Activated CD4-positive, CD25-positive, alpha-beta regulatory T cell treated with anti-CD3 and anti-CD28 coated beads, Interleukin-2, amount 50 U/mL, for 24 hours (primary cell): Measurements from ENCODE around the gene SCYL2.
"Not testable (repeated sequence)": the region's sequence is repeated elsewhere in the genome, so short reads cannot be mapped to it uniquely, and the experiment has no call there.

Source experiments
- ATAC-seq, 2 donors: fragments of 150-1000 bp; cut with Tn5 transposase; one replicate each; pipeline ENCODE4 v1.10.0; 2021; ENCODE audit warnings: mild to moderate bottlenecking in 1 of 2, moderate library complexity in 1 of 2

SCYL2 gene

DNA sequence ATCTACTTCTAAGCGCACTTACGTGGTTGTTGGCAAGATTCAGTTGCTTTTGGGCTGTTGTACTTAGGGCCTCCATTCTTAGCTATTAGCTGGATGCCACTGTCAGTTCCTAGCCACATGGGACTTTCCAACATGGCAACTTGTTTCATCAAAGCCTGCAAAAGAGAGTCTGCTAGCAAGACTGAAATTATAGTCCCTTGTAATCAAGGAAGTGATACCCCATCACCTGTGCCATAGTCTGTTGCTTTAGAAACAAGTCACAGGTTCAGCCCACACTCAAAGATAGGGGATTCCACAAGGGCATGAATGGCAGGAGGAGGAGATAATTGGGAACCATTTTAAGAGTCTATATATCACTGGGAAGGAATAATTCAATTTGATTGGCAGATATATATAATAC lies 62.8 kb downstream of the SCYL2 start:
- peak in 1 of 2 donors; percentile 56 for ATAC-seq

DNA sequence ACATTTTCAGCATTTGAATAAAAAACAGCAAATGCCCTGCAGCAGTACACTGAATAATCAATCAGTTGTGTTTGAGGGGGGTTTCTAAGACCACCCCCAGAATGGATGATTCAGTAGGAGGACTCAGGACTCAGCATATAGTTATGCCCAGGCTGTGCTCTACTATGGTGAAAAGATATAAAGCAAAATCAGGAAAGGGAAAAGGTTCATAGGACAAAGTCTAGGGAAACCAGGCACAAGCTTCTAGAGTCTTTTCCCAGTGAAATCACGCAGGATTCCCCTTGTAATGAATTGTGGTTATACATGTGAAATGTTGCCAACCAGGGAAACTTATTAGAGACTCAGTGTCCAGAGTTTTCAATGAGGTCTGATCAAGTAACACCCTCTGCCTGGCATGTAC lies 64.9 kb downstream of the SCYL2 start:
- ATAC-seq, result no peak

DNA sequence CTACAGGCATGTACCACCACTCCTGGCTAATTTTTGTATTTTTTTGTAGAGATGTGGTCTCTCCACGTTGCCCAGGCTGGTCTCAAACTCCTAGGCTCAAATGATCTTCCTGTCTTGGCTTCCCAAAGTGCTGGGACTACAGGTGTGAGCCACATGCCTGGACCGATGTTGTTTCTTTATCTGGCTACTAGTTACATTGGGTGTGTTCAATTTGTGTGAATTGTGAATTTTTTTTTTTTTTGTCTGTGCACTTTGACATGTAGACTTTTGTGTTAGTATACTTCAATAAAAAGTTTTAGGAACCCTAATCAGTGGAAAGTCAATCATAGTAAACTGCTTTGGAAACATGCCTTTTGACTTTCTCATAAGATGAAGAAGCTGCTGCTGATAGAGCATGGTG lies 65.9 kb downstream of the SCYL2 start:
- no peak for ATAC-seq

DNA sequence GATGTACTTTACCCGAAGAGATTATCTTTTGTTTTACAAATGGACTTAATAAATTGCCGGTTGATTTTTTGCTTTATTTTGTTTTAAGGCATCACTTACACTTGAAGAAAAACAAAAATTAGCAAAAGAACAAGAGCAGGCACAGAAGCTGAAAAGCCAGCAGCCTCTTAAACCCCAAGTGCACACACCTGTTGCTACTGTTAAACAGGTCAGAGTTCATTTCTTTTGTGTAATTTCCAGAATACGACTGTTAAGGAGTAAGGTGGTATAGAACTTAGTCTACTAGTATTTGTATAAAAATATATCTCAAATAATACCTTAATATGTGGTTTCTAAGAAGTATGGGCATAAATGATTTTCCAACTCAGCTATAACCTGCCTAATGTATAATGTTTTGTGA lies 70.3 kb downstream of the SCYL2 start:
- no peak for ATAC-seq

DNA sequence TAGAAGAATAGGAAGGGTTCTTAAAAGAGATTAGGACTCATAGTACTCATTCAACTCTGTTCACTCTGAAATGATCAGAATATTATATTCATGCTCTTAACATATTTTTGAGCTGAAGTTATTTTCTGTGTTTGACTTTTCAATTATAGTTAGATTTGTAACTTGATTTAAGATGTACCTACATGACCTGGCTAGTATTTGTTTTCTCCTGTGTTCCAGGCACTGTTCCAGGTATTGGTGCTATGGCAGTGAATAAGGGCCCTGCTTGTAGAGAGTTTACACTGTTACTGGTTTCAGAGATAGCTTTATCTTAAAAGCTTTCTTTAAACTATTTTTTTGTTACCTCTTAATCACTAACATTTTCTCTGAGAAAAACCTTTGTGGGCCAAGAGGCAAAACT lies 70.8 kb downstream of the SCYL2 start:
- no peak for ATAC-seq

DNA sequence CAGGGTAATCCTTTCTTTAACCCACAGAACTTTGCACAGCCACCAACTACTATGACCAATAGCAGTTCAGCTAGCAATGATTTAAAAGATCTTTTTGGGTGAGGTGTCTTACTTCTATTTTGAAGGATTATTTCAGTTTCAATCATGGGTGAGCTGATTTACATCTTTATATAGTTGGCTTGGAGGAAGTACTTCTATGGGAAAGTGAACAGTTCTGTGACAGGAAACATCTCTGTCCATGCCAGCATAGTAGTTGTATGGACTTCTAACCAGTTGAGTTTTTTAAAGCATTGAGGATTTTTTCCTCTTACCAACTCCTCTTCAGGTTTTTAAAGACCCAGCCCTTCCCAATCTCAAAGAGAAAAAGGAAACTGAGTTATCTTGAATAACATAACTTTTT lies 72.1 kb downstream of the SCYL2 start:
- ATAC-seq, result no peak

DNA sequence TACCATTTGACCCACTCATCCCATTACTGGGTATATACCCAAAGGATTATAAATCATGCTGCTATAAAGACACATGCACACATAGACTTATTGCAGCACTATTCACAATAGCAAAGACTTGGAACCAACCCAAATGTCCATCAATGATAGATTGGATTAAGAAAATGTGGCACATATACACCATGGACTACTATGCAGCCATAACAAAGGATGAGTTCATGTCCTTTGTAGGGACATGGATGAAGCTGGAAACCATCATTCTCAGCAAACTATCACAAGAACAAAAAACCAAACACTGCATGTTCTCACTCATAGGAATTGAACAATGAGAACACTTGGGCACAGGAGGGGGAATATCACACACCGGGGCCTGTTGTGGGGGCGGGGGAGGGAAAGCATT lies 75.9 kb downstream of the SCYL2 start:
- not testable (repeated sequence) for ATAC-seq

DNA sequence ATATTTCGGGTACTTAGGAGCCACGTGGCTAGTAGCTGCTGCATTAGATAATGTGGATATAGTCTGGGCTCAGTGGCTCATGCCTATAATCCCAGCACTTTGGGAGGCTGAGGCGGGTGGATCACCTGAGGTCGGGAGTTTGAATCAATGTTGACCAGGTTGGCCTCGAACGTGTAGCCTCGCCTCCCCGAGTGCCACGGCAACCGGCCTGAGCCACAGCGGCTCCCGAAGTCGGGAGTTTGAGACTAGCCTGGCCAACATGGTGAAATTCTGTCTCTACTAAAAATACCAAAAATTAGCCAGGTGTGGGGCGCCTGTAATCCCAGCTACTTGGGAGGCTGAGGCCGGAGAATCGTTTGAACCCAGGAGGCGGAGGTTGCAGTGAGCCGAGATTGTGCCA lies 77.4 kb downstream of the SCYL2 start:
- not testable (repeated sequence) for ATAC-seq

DNA sequence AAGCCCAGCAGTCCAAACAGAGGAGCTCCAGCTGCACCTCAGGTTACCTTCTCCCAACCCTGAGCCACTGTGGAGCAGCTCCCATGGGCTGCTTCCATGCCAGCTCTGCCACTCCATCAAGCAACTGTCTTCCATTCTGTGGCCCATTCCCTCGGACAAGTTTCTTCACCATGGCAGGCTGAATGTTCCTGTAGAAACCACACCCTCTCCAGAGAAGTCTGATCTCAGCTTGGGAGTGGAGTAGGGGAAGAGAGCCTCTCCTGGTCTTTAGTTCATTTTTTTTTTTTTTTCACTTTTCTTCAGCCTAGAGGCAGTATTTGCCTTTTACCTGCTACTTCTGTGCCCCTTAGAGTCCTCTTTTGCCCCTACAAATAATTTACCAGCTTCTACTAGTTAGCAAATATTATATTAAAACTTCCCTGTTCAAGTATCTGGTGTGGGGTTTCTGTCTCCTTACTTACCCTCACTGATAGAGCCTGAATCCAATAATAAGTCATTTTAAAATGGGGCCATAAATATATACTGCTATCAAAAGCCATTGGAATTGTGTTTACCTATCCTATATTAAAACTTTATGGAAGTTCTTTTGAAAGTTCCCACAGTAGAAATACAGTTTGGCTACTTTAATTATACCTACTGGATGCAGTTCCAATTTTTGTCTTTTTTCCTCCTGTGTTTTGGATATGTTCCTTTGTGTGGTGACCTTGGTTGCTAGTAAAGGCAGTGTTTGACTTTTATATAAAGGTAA lies 78.2 kb downstream of the SCYL2 start:
- ATAC-seq, result no peak

DNA sequence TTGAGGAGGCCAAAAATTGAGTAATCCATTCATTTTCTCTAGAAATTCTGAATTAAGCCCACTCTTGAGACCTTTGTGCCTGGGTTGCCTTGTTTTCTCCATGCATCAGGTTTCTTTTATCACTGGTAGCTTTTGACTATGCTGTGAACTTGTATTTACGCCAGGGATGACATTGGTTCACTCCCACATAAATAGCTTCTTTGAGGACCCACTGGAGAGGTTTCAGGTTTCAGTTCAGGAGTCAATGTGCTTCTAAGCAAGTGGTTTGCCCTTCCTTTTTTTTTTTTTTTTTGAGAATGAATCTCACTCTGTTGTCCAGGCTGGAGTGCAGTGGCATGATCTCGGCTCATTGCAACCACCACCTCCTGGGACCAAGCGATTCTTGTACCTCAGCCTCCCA lies 79.7 kb downstream of the SCYL2 start:
- no peak for ATAC-seq

DNA sequence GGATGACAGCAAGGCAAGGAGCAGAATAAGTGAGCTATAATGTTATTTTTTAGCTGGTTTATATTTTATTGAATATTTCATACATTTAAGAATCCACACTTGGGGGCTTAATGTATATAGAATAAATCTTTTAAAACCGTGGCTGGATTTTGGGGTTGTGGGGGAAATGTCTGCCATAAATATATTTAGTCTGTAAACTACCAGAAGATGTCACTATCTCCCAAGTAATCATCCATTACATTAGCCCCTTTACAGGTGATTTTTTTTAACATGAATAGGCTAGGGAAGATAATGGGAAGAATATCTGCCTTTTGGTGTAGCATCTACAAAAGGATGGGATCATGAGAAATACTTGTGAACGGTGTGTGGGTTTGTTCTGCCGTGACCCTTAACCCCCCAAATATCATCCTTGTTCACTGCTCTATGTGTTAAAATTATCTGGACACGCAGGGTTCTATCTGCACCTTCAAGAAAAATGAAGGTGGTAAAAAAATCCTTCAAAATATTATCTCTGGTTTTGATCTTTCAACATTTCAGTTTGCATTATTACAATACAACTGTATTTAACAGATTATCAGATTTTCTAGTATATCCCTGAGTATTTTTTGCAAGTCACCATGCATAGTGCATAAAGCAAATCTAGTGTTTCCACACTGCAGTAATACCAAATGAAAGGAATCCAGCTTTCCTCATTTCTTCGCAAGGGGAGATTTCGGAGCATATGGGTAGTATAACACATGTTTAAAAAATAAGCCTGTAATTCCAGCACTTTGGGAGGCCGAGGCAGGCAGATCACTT lies 81.9 kb downstream of the SCYL2 start:
- ATAC-seq, result no peak

DNA sequence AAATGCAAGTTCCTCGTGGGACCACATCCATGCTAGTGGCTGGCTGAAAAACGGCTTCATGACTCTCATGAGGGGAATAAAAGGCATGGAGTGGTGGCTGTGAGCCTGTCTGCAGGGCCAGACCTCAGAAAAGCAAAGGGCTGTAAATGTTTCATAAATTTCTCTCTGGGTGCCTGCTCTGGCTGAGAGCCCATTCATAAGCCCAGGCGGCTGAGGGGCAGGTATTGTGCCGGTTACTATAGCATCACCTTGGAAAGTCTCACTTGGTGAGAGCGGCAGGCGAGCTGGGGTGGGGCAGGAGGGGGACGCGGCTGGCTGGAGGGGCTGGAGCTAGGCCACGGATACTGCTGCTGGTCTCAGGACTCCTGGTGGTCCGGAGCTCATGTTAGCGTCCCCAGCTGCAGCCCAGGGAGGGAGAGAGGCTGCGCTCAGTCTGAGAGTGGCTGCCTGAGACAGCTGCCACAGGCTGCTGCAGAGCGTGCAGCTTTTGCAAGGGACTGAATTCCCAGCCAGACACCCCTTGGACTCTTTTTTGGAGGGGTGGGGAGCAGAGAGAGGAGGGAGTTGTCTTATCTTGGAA lies 89.8 kb downstream of the SCYL2 start, which contains the start of gene SLC17A8:
Gene SLC17A8, plus strand, starts transcription at position 431 of the 580 bp plus-strand sequence. CDS start 318 bp downstream, outside the sequence.
- no peak for ATAC-seq

DNA sequence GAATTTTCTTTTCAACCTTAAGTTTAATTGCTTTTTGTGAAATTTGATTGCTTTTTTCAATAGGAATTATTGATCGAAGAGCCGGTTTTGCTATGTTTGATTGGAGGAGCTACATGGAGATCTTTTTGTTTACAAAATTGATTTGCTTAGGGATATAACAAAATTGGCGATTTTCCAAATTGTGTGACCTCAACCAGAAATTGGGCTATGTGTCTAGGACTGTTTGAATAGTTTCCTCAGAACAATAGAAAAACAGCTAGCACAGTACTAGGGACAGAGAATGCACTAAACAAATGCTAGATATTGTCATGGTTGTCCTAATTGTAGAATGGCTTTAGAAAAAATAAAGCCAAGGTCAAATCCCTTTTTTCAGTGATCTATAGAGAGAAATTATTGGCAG lies 92.3 kb downstream of the SCYL2 start:
- ATAC-seq, result no peak

DNA sequence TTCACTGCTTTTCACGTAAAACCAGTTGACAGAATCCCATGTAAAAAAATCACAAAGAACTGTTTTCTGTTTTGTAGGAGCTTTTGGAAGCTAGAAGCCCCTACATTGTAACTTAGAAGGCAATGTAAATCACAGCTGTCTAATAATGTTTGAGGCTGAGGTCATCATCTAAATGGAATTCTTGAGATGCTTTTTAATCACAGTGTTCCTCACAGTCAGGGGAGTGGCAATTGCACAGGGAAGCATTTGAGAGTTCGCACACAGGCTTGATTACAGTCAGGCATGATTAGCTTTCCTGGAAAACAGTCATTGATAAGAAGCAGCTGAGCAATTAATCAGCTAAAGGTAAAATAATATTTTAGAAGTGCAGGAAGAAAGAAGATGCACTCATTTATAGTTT lies 92.8 kb downstream of the SCYL2 start:
- no peak for ATAC-seq

DNA sequence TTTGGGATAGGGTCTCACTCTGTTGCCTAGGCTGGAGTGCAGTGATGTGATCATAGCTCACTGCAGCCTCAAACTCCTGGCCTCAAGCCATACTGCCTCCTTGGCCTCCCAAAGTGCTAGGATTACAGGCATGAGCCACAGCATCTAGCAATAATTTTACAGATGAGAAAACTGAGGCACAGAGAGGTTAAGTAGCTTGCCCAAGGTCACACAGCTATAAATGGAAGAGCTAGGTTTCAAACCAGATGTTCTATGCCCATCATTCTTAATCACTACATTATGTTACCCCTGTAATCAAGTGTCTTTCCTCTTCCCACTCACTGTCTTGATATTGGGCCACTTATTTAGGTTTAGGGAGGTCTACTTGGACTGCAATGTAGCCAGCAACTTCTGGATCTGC lies 93.5 kb downstream of the SCYL2 start:
- ATAC-seq, result no peak

DNA sequence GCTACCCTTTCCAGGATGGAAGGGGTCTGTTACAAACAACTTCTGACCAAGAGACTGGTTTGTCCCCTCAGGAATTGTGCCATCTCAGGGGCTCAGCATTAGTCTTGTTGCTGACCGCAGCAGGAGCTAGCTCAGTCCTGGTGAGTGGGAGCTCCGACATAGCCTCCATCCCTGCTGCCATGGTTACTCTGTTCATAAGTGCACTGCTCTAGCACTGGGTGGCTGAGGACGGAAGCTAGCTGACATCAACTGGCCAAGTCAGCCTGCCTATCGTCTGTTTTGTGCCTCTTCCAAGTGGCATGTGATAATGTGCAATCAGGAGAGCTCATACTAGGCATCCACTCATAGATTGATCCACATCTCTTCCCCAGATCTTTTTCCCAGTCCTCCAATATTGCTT lies 97.3 kb downstream of the SCYL2 start:
- no peak for ATAC-seq

DNA sequence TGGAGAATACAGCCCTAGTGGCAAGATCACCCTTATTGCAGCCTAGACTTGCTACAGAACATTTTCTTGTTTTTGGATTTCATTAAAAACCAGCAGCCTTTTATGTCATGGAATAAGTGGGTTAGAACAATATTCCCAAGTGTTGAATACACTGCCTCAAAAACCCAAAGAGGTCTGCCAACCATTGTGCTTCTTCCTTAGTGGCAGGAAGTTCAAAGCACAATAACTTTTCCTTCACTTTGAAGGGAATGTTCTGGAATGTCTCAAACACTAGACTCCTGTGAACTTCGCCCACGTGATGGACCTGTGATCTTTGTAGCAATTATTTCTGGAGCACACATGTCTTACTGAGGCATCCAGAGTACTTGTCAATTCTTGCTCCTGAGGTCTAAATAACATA lies 98.4 kb downstream of the SCYL2 start:
- no peak for ATAC-seq

DNA sequence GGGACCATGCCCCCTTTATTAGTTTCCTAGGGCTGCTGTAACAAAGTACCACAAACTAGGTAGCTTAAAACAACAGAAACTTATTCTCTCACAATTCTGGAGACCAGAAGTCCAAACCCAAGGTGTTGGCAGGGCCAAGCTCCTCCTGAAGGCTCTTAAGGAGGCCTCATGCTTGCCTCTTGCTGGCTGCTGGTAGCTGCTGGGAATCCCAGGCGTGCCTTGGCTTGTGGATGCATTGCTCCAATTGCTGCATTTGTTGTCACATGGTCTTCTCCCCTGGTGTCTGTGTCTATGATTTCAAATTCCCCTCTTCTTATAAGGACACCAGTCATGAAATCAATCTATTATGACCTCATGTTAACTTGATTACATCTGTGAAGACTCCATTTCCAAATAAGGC lies 101.1 kb downstream of the SCYL2 start:
- no peak for ATAC-seq

DNA sequence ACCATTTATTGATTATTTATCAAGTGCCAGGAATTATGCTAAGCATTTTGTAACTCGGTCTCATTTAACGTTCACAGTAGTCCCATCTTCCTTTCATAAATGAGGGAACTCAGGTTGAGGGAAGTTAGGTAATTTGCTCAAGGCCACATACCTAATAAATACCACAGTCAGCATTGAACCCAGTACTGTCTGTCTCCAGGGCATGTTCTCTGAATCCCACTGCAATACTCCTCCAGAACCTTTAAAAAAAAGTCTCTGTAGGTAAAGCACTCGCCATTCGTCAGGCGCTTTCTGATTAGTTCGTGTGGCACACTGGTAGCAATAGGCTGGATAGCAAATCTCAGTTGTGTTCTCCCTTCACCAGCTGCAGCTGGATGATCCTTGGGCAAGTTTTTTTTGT lies 104.2 kb downstream of the SCYL2 start:
- no peak for ATAC-seq

DNA sequence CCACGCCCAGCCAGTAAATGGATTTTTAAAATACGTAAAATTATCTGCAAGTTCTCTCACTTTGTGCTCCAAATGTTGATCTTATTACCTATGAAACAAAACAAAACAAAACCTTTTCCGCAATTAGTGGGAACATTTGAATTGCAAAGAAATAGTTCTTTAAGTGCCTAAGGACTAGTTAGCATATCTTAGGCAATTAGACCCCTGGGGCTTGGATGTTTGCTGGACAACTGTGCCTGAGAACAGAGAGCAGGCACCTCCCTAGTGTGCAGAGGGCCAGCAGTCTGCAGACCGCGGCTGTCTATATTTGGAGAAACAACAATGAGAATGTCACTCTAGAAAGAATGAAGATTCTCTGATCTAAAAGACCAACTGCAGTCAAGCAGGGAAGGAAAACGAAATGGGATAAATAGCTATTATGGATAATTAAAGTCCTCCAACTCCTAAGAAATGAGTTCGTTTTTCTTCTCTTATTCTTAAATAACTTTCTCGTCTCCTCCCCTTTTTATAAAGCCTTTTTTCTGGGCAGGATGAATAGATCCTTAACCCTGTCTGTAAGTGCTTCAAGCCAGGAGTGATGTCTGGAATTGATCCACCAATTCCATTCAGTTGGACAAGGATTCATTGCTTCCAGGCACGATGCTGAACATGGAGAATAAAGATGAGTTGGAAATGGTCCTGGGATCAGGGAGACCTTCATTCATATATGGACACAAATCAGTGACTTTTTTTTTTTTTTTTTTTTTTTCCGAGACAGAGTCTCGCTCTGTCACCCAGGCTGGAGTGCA lies 106.1 kb downstream of the SCYL2 start:
- ATAC-seq, result no peak

DNA sequence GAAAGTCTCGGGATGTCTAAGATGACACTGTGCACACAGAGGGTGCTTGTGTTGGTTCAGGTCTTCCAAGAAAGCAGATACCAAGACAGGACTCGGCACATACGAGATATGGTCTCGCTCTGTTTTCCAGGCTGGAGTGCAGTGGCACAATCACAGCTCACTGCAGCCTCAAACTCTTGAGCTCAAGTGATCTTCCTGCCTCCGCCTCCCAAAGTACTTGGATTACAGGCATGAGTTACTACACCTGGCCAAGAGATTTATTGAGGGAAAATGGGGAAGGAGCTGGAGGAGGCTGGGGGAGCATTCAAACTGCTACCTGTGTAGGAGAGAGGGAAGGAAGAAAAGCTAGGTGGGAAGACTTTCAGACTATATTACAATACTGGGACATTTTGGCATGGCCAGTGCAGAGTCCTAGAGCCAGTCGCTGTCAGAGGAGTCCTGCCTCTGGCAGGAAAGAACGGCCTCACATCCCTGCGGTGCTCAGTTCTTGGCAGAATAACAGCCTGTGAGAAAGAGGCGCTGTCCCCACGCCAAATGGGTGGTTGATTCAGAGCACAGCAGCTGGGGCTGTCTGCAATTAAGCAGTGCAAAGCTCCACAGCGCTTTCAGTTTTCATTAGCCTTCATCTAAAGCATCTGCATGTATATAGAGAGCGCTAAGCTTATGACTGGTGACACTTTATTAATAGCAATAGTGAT lies 108.2 kb downstream of the SCYL2 start:
- ATAC-seq, result no peak

DNA sequence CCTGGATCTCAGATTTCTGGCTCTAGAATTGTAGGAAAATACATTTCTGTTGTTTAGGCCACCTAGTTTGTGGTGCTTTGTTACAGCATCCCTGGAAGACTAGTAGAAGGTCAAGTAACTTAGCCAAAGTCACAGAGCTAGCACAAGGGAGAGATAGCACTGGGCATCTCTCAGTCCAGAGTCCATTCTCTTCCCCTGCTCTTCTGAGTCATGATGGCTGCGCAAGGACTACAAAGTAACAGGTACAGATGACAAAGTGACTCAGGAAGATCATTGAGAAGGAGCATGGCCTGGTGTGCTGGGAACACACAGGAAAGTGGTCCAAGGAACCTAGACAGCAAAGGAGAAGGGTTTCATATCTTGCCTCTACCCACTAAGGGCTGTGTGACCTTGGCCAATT lies 109.2 kb downstream of the SCYL2 start:
- no peak for ATAC-seq
